Sciatic nerve (tissue), 2 donors: ENCODE results near the gene AWAT1. TPM values are rescaled to one million over a fixed set of nuclear protein-coding genes. Genes with fewer than 3 reads are reported as not detected.
"Not testable (repeated sequence)": the region's sequence is repeated elsewhere in the genome, so short reads cannot be mapped to it uniquely, and the experiment has no call there.

Experiments used
- ATAC-seq: fragments of 200-7000 bp; cut with Tn5 transposase; one replicate; pipeline ENCODE4 v1.9.1; 2020; ENCODE audit warnings: mild to moderate bottlenecking, moderate library complexity
- DNase-seq: peaks from one replicate; pipeline ENCODE4 v3.0.0-alpha.2; 2020; ENCODE audit warnings: low spot score
- intact Hi-C: fragments of 100-400 bp; cut with DNase I; formaldehyde crosslinking; loops from one replicate; pipeline ENCODE4 v1.14.2; 2022
- total RNA-seq: library from RNA; stranded (reverse); fragmentation: NEBNext Ultra II Directional; extraction: Animal tissue kit (Norgen Biotek cat#: 25700); gene quantifications from one replicate; pipeline ENCODE4 v1.2.1, GENCODE V29; 2021
- donor health status: DM: no; HTN: no; CAD: no.
- donor health status: DM: no; HTN: no; CAD: no.

AWAT1 gene
- total RNA-seq, 1 donor from 2014 or later: not detected

DNA sequence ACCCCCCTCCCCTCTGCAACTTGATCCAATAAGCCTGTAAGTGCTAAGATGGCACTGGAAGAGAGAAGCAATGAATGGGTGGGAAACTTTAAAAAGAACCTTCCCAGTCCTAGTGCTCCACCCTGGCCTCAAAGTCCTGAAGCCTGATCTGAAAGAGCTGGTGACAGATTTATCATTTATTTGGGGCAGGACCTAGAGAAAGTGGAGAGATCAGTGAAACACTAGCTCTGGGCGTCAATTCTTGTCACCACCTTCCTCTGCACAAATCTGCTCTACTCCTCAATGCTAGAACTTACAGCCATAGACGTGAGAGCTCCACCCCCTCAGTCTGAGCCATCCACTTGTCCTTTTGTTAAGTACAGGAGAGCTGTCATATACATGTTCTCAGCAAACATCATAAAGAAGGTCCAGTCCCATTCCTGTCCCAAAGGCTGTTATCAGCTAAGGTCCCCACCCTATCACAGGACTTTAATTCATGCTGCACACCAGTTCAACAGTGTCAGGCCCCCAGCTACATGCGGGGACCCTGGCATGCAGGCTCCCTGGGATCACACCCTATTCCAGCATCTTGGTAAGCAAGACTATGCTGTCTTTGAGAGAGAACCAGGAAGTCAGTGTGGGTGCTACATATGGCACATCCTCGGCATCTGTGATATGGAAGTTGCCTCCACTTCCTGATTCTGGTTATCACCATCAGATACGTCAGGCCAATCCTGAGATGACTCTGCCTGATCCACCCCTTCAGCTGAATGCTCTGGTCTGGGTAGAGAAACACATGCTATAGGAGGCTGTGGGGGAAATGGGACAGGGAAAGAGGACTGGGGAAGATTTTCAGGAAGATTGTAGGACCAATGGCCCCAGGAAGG, 23.2 kb downstream of the AWAT1 start:
- ATAC-seq (no peak), DNase-seq (no peak)
- intact Hi-C loops: no loop called here

DNA sequence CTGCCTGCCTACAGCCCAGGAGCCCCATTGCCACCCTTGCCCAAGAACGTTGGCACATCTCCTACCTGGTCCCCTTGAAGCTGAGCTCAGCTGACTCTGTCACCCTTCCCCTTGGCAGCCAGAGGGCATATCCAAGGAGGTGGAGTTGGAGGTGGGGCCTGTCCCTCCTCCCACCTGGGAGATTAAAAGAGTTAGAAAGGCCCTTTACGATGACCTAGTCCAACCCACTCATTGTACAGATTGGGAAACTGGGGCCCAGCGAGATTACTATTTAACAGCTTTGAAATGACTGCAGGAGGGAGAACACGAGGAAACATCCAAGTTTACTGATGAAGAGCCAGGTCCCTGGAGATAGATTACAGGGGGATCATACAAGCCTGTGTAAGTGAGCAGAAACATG, 25.6 kb downstream of the AWAT1 start, which contains the start of gene P2RY4:
Gene P2RY4, minus strand, starts transcription at position 101 of the 400 bp plus-strand sequence. CDS start 580 bp downstream, outside the sequence.
- ATAC-seq: no peak
- intact Hi-C loops: no loop called here

DNA sequence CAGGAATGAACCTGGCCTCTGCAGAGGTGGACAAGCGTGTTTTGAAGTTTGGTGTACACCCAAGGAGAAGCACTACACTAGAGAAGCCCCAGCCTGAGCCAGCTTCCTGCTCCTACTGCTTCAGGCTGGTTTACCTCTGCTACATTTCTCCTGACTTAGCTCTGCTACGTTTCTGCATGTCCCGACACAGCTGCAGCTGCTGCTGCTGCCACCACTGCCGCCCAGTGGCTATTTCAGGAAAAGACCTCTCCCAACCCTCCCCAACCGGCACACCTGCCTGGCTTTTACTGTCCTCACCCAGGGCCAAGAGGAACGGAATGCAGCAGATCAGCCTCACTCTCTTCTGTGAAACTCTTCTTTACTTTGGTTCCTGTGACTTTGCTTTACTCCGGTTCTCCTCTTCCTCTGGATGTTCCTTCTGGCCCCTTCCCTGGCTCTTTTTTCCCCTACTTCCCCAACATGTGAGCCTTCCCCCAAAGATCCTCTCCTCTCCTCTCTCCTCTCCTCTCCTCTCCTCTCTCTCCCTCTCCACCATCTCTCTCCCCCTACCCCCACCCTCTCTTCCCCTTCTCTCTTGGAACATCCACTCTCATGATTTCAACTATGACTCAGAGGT, 28.6 kb downstream of the AWAT1 start:
- intact Hi-C loops: no loop called here
- ATAC-seq (no peak), DNase-seq (no peak)

More for the DNA sequence above, 25.6 kb downstream of the AWAT1 start, which contains the start of gene P2RY4:
- DNase-seq: no peak

DNA sequence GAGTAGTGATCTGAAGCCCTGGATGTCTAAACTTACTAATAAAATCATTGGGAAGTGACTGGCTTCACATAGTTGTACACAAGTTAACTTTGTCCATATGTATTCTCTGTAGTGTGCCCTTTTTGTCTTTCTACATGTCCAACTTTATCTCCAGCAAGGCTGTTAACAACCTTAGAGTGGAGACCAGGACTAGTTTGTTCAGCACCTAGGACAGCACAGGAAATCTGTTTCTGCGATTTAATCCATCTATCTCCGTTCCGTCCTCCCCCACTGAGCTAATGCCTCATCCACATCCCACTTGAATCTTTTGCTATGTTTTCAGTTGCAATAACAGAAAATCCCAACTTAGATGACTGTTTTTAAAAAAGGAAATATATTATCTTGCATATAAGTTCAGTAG, 30.3 kb downstream of the AWAT1 start:
- intact Hi-C loops: no loop called here
- no peak for ATAC-seq
- DNase-seq: no peak

DNA sequence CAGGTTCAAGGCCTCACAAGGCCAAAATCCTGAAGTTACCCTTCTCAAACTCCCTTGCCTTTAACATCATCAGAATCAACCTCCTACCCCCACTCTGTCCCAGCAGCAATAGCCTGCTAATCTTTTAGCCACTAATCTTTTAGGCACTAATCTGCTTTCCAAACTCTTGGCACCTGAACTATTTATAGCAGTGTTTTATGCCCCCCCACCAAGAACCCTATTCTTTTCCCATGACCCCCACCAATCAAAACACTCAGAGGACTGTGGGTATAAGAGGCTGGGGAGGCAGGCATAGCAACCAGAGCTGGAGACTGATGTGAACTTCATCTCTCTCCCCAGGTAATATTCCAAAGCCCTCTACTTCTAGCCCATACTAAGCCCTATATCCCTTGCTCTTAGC, 33.6 kb downstream of the AWAT1 start, which contains the start of gene ARR3:
Gene ARR3, plus strand, starts transcription at position 301 of the 400 bp plus-strand sequence. CDS start 1,052 bp downstream, outside the sequence.
- no peak for ATAC-seq
- no peak for DNase-seq
- intact Hi-C loops: no loop called here

DNA sequence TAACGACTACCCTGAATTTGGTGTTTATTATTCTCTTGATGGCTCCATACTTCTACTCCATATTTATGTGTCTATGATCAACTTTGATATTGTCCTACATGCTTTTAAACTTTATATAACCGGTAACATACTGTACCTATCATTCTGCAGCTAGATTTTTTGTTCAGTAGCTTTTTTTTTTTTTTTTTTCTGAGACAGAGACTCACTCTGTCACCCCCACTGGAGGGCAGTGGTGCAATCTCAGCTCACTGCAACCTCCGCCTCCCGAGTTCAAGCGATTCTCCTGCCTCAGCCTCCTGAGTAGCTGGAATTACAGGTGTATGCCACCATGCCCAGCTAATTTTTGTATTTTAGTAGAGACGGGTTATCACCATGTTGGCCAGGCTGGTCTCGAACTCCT, 39.6 kb downstream of the AWAT1 start:
- intact Hi-C loops: not testable (repeated sequence)

DNA sequence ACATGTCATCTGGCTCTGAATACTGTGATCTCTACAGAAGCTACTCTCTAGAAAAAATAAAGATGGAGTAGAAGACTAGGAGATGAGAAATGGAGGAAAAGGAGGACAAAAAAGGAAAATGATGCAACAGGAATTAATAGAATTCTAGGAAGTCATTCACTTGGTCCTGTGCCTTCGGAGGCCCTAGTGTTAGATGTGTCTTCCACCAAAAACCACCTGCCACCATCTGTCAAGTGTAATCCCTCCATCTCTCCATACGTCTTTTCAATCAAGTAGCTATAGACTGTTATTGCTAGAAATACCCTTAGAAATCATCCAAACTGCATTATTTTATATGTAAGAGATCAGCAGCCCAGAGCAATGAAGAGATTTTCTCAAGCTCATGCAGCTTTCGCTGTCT, 44.6 kb downstream of the AWAT1 start:
- intact Hi-C loops: no loop called here
- DNase-seq (no peak), ATAC-seq (no peak)

More for the DNA sequence above, 39.6 kb downstream of the AWAT1 start:
- not testable (repeated sequence) for DNase-seq, ATAC-seq

DNA sequence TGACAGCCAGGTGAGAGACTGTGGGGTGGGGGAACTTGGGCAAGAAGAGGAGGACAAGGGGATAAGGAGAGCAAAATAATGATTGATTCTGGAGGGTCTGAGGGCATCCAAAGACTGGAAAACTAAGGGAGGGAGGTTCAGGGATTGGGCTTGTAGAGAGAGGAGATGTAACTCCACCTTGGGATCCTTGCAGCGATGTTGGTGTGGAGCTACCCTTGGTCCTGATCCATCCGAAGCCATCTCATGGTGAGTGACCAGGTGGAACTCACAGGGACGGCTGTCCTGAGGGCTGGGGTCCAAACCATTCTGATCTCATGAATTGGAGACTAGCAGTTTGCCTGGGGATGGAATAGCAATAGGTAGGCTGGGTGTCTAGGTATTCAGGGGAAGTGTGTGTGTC, 46.1 kb downstream of the AWAT1 start:
- ATAC-seq: no peak
- DNase-seq: no peak
- intact Hi-C loops: no loop called here

DNA sequence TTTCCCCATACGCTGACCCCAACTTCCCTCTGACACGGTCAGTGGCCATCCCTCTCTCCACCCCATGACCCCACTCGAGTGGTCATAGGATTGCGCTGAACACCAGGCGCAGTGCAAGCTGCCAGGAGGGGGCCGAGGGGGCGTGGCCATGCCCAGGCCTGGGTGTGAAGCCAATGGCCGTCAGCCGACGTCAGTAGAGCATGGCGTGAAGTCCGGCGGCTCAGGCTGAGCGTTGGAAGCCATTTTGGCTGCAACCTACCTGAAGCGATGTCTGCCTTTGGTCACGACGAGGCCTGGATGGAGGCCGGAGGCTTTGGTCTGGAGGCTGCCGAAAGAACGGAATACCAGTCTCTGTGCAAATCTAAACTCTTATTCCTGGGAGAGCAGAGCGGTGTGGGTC, 47.5 kb downstream of the AWAT1 start, which contains the start of gene RAB41:
Gene RAB41, plus strand, starts transcription at position 222 of the 400 bp plus-strand sequence. Its CDS starts 46 bp downstream, at position 268.
- intact Hi-C loops: no loop called here
- ATAC-seq (no peak), DNase-seq (no peak)

DNA sequence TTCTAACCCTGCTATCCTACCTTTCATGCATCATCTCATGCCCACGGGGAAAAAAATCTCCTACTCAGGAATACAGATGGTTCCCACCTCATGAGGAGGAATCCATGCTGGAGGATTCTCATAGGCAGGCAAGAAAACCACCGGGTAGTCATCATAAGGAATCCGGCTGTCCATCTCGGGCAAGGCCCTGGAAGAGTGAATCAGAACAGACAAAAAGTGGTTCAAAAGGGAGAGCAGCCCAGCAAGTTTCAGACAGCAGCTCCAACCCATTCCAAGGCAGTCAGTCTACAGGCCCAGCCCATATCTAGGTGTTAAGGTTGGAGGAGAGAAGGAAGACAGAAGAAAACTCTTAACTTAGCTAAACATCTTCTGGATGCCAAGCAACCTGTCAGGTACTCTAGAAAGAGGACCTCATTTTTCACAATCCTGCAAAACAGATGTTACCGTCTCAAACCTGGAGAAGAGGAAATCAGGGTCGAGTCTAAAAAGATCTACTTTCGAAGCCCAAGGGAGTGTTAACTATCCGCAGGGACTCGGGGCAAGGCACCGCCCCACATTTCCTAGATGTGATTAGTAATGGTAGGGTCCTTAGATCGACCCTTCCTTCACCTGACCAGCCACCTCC, 54.8 kb downstream of the AWAT1 start:
- DNase-seq: no peak
- intact Hi-C loops: no loop called here
- ATAC-seq: no peak

Other genes with a start within 250 kb of the AWAT1 start
- not detected for gene AWAT2, start 184.7 kb upstream of the AWAT1 start, total RNA-seq
- not detected for gene OTUD6A, start 172.2 kb upstream of the AWAT1 start, total RNA-seq
- gene IGBP1, start 101.2 kb upstream of the AWAT1 start, total RNA-seq: 44.0 TPM
- gene DGAT2L6, start 57.2 kb upstream of the AWAT1 start, total RNA-seq: not detected
- gene P2RY4, start 25.5 kb downstream of the AWAT1 start, total RNA-seq: 1.0 TPM
- gene ARR3, start 33.7 kb downstream of the AWAT1 start, total RNA-seq: not detected
- gene RAB41, start 47.5 kb downstream of the AWAT1 start, total RNA-seq: not detected
- 21.0 TPM for gene PDZD11, start 55.3 kb downstream of the AWAT1 start, total RNA-seq
- 0.18 TPM for gene KIF4A, start 55.4 kb downstream of the AWAT1 start, total RNA-seq
- 0.22 TPM for gene GDPD2, start 188.7 kb downstream of the AWAT1 start, total RNA-seq
- 14.8 TPM for gene DLG3, start 210.2 kb downstream of the AWAT1 start, total RNA-seq